DND-41 (cell line): ENCODE data around the gene STPG4.

Source experiments
- EZH2 ChIP-seq: IDR thresholded peaks from 3 replicates; pipeline ENCODE4 v1.6.1; 2012; ENCODE audit warnings: borderline replicate concordance, low read depth, mild to moderate bottlenecking, moderate library complexity, low read length, inconsistent platforms; ENCODE audit not compliant: severe bottlenecking
- TF ChIP-seq, protein P1 (sequence below): IDR thresholded peaks from 2 replicates; pipeline ENCODE4 v1.5.1; 2012; ENCODE audit warnings: borderline replicate concordance, low read length, moderate library complexity, mild to moderate bottlenecking; ENCODE audit not compliant: poor library complexity, severe bottlenecking; ENCODE audit errors: extremely low read depth

GRCh38 chr2:47178341-47178740 lies 23.2 kb upstream of the STPG4 start:
- TF ChIP-seq, protein P1, sequence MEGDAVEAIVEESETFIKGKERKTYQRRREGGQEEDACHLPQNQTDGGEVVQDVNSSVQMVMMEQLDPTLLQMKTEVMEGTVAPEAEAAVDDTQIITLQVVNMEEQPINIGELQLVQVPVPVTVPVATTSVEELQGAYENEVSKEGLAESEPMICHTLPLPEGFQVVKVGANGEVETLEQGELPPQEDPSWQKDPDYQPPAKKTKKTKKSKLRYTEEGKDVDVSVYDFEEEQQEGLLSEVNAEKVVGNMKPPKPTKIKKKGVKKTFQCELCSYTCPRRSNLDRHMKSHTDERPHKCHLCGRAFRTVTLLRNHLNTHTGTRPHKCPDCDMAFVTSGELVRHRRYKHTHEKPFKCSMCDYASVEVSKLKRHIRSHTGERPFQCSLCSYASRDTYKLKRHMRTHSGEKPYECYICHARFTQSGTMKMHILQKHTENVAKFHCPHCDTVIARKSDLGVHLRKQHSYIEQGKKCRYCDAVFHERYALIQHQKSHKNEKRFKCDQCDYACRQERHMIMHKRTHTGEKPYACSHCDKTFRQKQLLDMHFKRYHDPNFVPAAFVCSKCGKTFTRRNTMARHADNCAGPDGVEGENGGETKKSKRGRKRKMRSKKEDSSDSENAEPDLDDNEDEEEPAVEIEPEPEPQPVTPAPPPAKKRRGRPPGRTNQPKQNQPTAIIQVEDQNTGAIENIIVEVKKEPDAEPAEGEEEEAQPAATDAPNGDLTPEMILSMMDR: no peak
- no peak for TF ChIP-seq EZH2
